Measurements from ENCODE around the gene CSNK1E.

GRCh38 chr22:38327396-38327795, 10.2 kb upstream of the CSNK1E start:
- TF ChIP-seq CTCF (IDR thresholded peaks at IDR 0.05; ENCODE audit: low read depth, low read length) (no peak), EZH2phosphoT487 (IDR thresholded peaks at IDR 0.05; ENCODE audit: low read depth) (no peak)
